Glomerular visceral epithelial cell (primary cell): Measurements from ENCODE around the gene HOMER2.
A peak's percentile ranks its signal among the peaks of the same experiment; 100 is the strongest.
"Not testable (repeated sequence)": the region's sequence is repeated elsewhere in the genome, so short reads cannot be mapped to it uniquely, and the experiment has no call there.

Experiments used
- DNase-seq: peaks from one replicate; pipeline ENCODE4 v3.0.0-alpha.2; 2016; ENCODE audit errors: extremely low spot score

HOMER2 gene

DNA sequence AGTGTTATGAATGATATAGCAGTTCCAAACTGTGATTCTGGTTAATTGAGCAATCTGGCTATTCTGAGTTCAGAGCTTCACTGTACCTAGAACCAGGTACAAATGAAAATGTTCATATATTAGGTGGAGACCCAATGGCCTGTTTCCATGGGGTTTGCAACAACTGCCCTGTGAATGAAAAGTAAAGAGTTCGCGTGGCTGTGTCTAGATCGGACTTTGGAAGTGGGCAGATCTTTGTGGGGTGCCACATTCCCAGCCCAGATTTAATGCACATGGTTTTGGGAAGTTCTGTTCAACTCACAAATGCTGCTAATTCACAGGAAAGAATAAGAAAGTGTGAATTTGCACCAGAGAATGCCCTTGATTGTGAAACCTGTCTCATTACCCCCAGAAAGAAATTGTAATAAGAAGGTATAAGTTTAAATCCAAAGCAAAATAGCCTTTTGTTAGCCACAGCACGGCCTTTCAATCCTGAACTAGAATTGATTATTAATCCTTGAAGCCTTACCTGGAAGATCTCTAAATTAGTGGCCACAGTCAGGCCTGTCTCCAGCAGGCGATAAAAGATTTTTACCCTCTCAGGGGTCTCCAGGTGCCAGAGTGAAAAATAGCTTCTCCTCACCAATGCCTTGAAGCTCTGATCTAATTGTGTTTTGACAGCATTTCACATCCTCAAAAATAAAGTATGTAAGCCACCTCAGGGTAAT is 120.5 kb downstream of the HOMER2 start:
- DNase-seq, result peak; percentile 10

DNA sequence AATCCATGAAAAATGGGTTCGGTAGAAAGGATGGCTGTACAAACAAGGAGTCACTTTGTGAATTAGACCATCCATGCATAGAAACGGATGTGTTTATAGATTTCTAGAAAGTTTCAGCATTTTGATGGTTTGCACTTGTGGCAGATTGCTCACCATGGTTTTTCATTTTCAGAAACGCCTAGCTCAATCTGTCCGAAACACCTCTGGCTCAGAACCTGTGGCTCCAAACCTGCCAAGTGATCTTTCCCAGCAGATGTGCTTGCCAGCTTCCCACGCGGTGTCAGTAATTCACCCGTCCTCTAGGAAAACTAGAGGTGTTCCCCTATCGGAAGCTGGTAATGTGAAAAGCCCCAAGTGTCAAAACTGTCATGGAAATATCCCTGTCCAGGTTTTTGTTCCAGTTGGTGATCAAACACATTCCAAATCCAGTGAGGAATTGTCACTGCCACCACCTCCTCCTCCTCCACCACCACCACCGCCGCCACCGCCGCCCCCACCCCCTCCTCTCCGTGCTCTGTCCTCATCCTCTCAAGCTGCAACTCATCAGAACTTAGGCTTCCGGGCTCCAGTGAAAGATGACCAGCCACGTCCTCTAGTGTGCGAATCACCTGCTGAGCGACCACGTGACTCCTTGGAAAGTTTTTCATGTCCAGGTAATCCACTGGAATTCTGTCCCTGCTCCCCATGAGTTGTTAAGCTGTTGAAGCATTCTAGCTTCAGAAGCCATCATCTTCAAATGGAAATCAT is 121.9 kb downstream of the HOMER2 start:
- DNase-seq, result peak; percentile 47

- DNase-seq, result no peak
Measured at GRCh38 chr15:82829234-82829633, 123.3 kb downstream of the HOMER2 start.

- DNase-seq, result peak; percentile 45
Measured at GRCh38 chr15:82828075-82828474, 124.4 kb downstream of the HOMER2 start.

DNA sequence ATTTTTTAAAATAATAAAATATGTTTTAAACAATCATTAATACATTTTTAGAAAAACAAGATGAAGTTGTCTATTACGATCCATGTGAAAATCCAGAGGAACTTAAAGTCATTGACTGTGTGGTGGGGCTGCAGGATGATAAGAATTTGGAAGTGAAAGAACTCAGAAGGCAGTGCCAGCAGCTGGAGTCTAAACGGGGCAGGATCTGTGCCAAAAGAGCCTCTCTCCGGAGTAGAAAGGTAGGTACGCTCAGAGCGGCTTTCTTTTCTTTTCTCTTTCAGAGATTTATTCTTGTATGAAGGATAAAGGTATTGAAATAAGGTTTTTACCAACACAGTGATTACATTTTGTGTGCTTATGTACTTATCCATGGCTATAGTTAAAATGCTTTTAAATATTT is 129.5 kb downstream of the HOMER2 start:
- DNase-seq, result no peak

DNA sequence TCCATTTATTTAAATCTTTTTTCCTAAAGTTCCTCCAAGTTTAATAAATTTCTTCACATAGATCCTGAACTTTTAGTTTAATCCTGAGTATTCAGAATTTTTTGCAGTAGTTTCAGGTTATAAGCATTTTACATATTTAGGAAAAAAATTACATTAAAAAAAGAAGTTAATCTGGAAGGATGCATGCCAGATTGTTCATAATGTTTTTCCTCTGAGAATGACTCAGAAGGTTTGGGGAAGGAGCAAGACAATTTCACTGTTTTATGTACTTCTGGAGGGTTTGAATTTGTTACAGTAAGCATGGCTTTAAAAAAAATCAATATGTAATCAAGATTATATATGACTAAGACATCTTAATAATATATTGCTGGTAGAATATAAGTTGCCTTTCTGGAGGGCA is 130.7 kb downstream of the HOMER2 start:
- DNase-seq, result not testable (repeated sequence)

- DNase-seq, result peak; percentile 63
Measured at GRCh38 chr15:82821396-82821795, 131.1 kb downstream of the HOMER2 start.

GRCh38 chr15:82820128-82820527 is 132.4 kb downstream of the HOMER2 start:
- no peak for DNase-seq

DNA sequence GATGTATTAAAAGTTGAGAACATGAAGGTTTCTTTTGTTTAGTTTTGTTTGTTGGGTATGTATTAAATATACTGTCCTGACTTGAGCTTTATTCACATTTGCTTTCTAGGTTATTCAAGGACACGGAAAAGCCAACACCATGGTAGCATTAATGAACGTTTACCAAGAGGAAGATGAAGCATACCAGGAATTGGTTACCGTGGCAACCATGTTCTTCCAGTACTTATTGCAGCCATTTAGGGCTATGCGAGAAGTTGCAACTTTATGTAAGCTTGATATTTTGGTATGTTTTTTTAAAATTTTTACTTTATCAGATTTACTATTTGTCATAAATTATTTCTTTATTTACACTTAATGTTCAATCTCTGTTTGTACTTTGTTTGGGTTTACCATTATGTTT is 139.5 kb downstream of the HOMER2 start:
- DNase-seq, result no peak

DNA sequence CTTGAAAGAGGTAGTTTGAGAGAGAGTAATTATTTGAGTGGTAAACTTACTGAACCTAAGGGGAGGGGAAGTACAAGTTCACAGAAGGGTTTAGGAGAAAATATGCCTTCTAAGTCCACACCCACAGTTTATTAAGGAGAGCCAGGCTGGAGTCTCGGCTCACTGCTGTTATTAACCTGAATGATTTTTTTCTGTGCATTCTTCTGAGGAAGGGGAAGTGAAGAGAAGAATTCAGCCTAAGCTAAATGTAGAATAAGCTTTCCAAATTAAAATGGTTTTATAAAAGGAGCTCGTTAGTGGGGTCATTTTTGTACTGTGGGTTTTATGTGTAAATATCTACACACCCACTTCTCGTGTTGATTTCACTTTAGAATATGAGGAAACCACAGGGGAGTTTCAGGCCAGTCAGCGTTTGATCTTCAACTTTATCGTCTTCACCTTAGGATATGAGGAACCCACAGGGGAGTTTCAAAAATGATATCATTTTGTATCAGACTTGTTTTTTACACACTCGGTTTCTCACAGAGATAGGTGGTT is 141.6 kb downstream of the HOMER2 start:
- no peak for DNase-seq

GRCh38 chr15:82810061-82810889 is 142.2 kb downstream of the HOMER2 start:
- peak; percentile 50 for DNase-seq

- DNase-seq, result peak; percentile 99
Measured at GRCh38 chr15:82809308-82810060, 143.0 kb downstream of the HOMER2 start, which contains the start of gene WHAMM. Gene WHAMM, plus strand, starts transcription at chr15:82809628. Its CDS starts 99 bp downstream, at chr15:82809727.

GRCh38 chr15:82808634-82809041 is 143.9 kb downstream of the HOMER2 start:
- DNase-seq, result no peak

GRCh38 chr15:82807920-82808633 is 144.4 kb downstream of the HOMER2 start:
- DNase-seq, result no peak

- peak; percentile 44 for DNase-seq
Measured at GRCh38 chr15:82805994-82806406, 146.5 kb downstream of the HOMER2 start, which contains the start of gene FSD2. Gene FSD2, minus strand, starts transcription at chr15:82806069. Its CDS starts 18,679 bp downstream, at chr15:82787390.

GRCh38 chr15:82804575-82804949 is 148.0 kb downstream of the HOMER2 start:
- no peak for DNase-seq

DNA sequence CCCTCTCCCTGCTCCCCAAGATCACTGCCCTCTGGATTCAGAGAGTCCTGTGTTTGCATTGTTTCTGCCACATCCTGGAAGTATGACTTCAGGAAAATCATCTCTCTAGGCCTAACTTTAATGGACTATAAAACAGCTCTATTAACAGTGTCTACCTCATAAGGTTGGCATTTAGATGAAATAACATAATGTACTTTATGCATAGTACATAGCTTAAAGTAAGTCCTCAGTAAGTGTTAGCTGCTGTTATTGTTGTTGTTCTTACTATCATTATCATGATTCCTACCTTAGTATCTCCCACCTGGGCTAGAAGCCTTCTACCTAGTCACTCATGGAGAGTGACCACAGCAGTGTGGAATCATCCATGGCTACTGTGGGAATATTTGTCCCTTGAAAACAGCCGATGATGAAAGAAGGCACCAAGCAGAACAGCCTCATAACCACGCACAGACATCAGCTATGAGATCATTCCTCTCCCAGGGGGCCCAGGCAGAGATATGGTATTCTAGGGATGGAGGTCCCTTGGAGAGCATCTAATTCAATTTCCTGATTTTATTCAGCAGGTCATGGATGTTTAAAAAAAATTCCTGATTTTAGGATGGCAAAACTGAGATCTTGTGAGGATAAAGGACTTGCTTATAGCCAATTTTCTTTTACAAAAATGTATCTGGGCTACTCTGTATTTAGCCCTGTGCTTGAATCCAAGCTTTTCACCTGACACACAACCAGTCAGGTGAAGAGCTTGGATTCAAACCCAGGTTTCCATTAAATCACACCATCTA is 148.5 kb downstream of the HOMER2 start:
- peak; percentile 66 for DNase-seq

- no peak for DNase-seq
Measured at GRCh38 chr15:82802497-82802896, 150.0 kb downstream of the HOMER2 start.

DNA sequence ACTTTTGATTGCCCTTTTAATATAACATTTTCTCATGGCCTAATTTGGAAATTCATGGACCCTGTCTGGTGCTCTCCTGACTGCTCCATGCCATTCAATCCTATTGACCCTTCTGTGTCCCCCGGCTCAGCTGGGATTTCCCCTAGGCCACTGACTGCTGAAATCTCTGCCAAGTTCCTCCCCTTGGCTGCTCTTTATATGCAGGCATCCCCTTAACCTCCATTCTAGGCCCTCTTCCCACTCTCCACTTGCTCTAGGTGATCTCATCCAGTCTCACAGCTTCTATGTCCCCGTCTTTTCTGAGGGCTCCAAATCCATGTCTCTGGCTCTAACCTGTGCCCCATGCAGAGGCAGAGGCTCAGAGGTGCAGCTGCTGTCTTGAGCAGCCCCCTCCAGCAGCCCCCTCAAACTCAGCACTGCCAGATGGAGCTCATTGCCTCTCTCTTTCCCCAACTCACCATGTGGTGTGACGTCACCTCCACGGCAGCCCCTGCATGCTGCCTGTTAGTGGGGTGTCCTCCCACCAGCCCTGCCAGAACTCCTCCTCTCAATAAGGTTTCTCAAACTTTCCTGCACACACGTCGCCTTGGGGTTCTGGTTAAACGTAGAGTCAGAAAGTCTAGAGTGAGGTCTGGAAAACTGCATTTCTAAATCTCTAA is 153.2 kb downstream of the HOMER2 start:
- DNase-seq, result no peak
